ENCODE data around the gene MAFF. TPM values are rescaled to one million over a fixed set of nuclear protein-coding genes. Genes with fewer than 3 reads are reported as not detected.
A peak's percentile ranks its signal among the peaks of the same experiment; 100 is the strongest.
"Not testable (repeated sequence)": the region's sequence is repeated elsewhere in the genome, so short reads cannot be mapped to it uniquely, and the experiment has no call there.

The MAFF gene
- total RNA-seq = 100 to 1,000 TPM in 2 of 5 donors, 10 to 100 TPM in 1, 1 to 10 TPM in 1, under 1 TPM in 1; 0.58 to 130 (median 58.9) TPM
- polyA plus RNA-seq = 10 to 100 TPM; 16.0 to 65.7 (median 35.7) TPM
- long read RNA-seq, donor 1, partial matches to known transcripts = 0 of 1 reads
- long read RNA-seq, donor 1, other reads (novel, unspliced or antisense) = 0 of 1 reads
- long read RNA-seq, donor 2, partial matches to known transcripts = 0 of 13 reads
- long read RNA-seq, donor 2, other reads (novel, unspliced or antisense) = 10 of 13 reads
- long read RNA-seq, donor 3, partial matches to known transcripts = 0 of 3 reads
- long read RNA-seq, donor 3, other reads (novel, unspliced or antisense) = 0 of 3 reads
- long read RNA-seq, donor 4 = 0 reads
- long read RNA-seq, donor 5, partial matches to known transcripts = 5 of 8 reads
- long read RNA-seq, donor 5, other reads (novel, unspliced or antisense) = 0 of 8 reads
- long read RNA-seq, donor 6, partial matches to known transcripts = 179 of 212 reads
- long read RNA-seq, donor 6, other reads (novel, unspliced or antisense) = 29 of 212 reads
- long read RNA-seq, donor 7, partial matches to known transcripts = 0 of 1 reads
- long read RNA-seq, donor 7, other reads (novel, unspliced or antisense) = 0 of 1 reads
- long read RNA-seq, donor 8, partial matches to known transcripts = 0 of 5 reads
- long read RNA-seq, donor 8, other reads (novel, unspliced or antisense) = 0 of 5 reads
- long read RNA-seq, donor 9, partial matches to known transcripts = 0 of 4 reads
- long read RNA-seq, donor 9, other reads (novel, unspliced or antisense) = 0 of 4 reads
- long read RNA-seq, donor 10, partial matches to known transcripts = 0 of 1 reads
- long read RNA-seq, donor 10, other reads (novel, unspliced or antisense) = 0 of 1 reads

DNA sequence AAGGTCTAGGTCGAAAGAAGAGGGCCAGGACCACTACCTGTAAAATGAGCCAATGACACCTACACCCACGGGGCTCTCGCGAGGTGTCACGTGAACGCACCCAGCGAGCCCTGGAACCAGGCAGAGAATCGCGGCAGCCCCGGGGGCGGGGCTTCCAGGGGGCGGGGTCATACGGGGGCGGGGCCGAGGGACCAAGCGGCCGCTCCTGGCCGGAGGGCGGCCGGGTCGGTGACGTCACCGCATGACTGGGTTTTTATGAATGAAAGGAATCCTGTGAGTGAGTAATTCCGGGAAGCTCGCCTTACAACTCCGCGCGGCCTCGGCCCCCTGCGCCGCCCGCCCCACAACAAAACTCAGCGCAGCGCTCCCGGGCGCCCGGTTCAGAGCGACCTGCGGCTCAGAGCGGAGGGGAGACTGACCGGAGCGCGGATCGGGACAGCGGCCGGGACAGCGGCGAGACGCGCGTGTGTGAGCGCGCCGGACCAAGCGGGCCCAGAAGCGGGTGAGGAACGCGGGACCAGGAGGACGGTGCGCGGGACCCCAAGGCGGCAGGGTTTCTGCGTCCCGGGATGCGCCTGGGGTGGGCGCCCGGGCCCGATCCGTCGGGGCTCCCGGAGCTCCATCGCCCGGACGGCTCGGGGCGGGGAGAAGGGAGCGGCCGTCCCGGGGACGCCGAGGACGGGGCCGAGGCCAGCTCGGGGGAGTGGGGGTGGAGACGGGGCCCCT, at the start of gene MAFF:
Gene MAFF (plus strand): TSS at position 284 of the 726 bp plus-strand sequence. CDS start 11,860 bp downstream, outside the sequence.
- no peaks in the 10 kb centered on the region for H3K27me3 ChIP-seq
- intact Hi-C loops (cut with DNase I; ENCODE audit: low total_unique reads) = no loop called here

DNA sequence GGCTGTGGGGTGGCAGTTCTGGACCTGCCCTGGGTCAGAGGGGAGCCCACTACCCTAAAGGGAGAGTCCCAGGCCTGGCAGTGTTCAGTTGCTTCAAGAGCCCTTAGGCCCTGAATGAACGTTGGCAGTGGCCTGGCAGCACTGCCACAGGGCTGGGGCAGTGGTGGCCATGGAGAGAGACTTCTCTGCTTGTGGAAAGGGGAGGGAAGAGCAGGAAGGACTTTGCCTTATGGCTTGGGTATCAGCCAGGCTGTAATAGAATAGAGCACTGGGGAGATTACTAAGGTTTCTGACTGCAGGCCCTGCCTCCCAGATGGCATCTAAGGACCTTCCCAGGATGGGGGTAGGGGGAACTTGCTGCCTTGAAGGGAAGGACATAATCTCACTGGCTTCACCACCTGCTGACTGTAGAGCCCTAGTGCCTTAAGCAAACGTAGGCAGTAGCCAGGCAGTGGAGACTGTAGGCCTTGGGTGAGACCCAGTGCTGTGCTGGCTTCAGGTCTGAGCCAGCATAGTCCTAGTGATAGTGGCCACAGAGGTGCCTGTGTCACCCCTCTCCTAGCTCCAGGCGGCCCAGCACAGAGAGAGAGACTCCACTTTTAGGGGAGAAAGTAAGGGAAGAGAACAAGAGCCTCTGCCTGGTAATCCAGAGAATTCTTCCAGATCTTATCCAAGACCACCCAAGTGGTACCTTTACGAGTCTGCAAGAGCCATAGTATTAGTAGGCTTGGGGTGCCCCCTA, 47.8 kb upstream of the MAFF start:
- H3K36me3 ChIP-seq = no peaks in the 10 kb centered on the region
- H3K9me3 ChIP-seq = no peaks in the 10 kb centered on the region
- no peak for DNase-seq
- H3K27ac ChIP-seq = peak overlapping the region in 4 of 5 donors; percentile 13 to 61 (median 36)
- WGBS, 5 donors = 38 to 52% (median 50%) methylated on average over 4 of the region's 4 CpGs
- H3K4me3 ChIP-seq = no peak overlapping the region
- peaks cover 0 to 8% (median 4%) of the 10 kb centered on the region in 4 donors for H3K4me1 ChIP-seq
- H3K27me3 ChIP-seq = no peaks in the 10 kb centered on the region
- TF ChIP-seq POLR2A (IDR thresholded peaks at IDR 0.05) (no peak), EP300 (IDR thresholded peaks at IDR 0.05) (no peak), POLR2AphosphoS5 (IDR thresholded peaks at IDR 0.05) (no peak)
- TF ChIP-seq, protein P1, sequence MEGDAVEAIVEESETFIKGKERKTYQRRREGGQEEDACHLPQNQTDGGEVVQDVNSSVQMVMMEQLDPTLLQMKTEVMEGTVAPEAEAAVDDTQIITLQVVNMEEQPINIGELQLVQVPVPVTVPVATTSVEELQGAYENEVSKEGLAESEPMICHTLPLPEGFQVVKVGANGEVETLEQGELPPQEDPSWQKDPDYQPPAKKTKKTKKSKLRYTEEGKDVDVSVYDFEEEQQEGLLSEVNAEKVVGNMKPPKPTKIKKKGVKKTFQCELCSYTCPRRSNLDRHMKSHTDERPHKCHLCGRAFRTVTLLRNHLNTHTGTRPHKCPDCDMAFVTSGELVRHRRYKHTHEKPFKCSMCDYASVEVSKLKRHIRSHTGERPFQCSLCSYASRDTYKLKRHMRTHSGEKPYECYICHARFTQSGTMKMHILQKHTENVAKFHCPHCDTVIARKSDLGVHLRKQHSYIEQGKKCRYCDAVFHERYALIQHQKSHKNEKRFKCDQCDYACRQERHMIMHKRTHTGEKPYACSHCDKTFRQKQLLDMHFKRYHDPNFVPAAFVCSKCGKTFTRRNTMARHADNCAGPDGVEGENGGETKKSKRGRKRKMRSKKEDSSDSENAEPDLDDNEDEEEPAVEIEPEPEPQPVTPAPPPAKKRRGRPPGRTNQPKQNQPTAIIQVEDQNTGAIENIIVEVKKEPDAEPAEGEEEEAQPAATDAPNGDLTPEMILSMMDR (IDR thresholded peaks at IDR 0.05) = no peak
- intact Hi-C loops (cut with DNase I; ENCODE audit: low total_unique reads) = no loop called here

More for the DNA sequence above, at the start of gene MAFF:
- H3K4me1 ChIP-seq = peaks cover 18 to 43% (median 33%) of the 10 kb centered on the region in 4 donors
- H3K9me3 ChIP-seq = no peaks in the 10 kb centered on the region
- peak; percentile 98 to 99 for DNase-seq
- peaks cover 0 to 9% (median 2%) of the 10 kb centered on the region in 4 donors for H3K36me3 ChIP-seq
- peak within 1 kb of the TSS; percentile 98 to 100 (median 100) for H3K27ac ChIP-seq
- peak within 1 kb of the TSS; percentile 69 to 96 (median 80) for H3K4me3 ChIP-seq
- WGBS, 5 donors = 0 to 2% (median 1%) methylated on average over 8 to 85 of the region's 85 CpGs
- peak; percentile 73 to 99 (median 98) for TF ChIP-seq POLR2AphosphoS5 (IDR thresholded peaks at IDR 0.05)
- TF ChIP-seq POLR2A (IDR thresholded peaks at IDR 0.05) = peak in 3 of 4 donors; percentile 65 to 83 (median 80)
- TF ChIP-seq, protein P1 (IDR thresholded peaks at IDR 0.05) = no peak
- peak; percentile 26 for TF ChIP-seq EP300 (IDR thresholded peaks at IDR 0.05)

DNA sequence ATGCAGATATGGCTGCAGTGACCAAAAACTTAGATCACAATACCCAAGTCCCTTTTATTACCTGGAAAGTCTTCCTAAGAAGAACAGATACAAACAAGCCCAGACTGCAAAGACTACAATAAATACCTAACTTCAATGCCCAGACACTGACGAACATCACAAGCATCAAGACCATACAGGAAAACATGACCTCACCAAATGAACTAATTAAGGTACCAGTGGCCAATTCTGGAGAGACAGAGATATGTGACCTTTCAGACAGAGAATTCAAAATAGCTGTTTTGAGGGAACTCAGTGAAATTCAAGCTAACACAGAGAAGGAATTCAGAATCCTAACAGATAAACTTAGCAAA, 47.3 kb upstream of the MAFF start:
- not testable (repeated sequence) for DNase-seq

DNA sequence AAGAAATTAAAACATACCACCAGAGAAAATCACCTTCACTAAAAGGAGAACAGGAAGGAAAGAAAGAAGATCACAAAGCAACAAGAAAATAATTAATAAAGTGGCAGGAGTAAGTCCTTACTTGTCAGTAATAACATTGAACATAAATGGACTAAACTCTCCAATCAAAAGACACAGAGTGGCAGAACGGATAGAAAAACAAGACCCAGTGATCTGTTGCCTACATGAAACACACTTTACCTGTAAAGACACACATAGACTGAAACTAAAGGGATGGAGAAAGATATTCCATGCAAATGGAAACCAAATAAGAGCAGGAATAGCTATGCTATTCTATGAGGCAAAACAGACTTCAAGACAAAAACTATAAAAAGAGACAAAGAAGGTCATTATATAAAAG, 46.1 kb upstream of the MAFF start:
- H3K4me3 ChIP-seq = no peak overlapping the region
- no peak for DNase-seq
- H3K27me3 ChIP-seq = no peaks in the 10 kb centered on the region
- H3K9me3 ChIP-seq = no peaks in the 10 kb centered on the region
- peaks cover 0 to 8% (median 4%) of the 10 kb centered on the region in 4 donors for H3K4me1 ChIP-seq
- H3K27ac ChIP-seq = no peak overlapping the region
- H3K36me3 ChIP-seq = no peaks in the 10 kb centered on the region
- intact Hi-C loops (cut with DNase I; ENCODE audit: low total_unique reads) = no loop called here
- 92 to 100% (median 95%) methylated on average over 1 of the region's 1 CpG for WGBS, 5 donors
- TF ChIP-seq, protein P1 (IDR thresholded peaks at IDR 0.05) = no peak
- no peak for TF ChIP-seq POLR2A (IDR thresholded peaks at IDR 0.05)
- no peak for TF ChIP-seq POLR2AphosphoS5 (IDR thresholded peaks at IDR 0.05)
- TF ChIP-seq EP300 (IDR thresholded peaks at IDR 0.05) = no peak

More for the DNA sequence above, 47.3 kb upstream of the MAFF start:
- H3K4me3 ChIP-seq; H3K9me3 ChIP-seq; H3K36me3 ChIP-seq; H3K27me3 ChIP-seq; intact Hi-C loops (cut with DNase I; ENCODE audit: low total_unique reads); H3K4me1 ChIP-seq: not testable (repeated sequence)
- 67 to 72% (median 71%) methylated on average over 1 of the region's 1 CpG for WGBS, 5 donors
- H3K27ac ChIP-seq = peak overlapping the region in 3 of 5 donors; percentile 13 to 61 (median 48)

All from stomach (tissue), 19 donors.